CD4-positive, alpha-beta T cell treated with Interferon gamma for 1 hour (primary cell): ENCODE results near the gene GALNT2.

Experiments used
- DNase-seq: peaks from one replicate; pipeline ENCODE4 v3.0.0-alpha.2; 2020

The GALNT2 gene

GRCh38 chr1:230136453-230137336 lies 69.7 kb downstream of the GALNT2 start:
- no peak for DNase-seq

- no peak for DNase-seq
Measured at GRCh38 chr1:230137337-230137815, 70.3 kb downstream of the GALNT2 start.

- no peak for DNase-seq
Measured at GRCh38 chr1:230138561-230139239, 71.7 kb downstream of the GALNT2 start.

- DNase-seq, result no peak
Measured at GRCh38 chr1:230139315-230139714, 72.3 kb downstream of the GALNT2 start.

- no peak for DNase-seq
Measured at GRCh38 chr1:230139741-230140140, 72.7 kb downstream of the GALNT2 start.

GRCh38 chr1:230140221-230141020 lies 73.4 kb downstream of the GALNT2 start:
- DNase-seq, result no peak

- DNase-seq, result no peak
Measured at GRCh38 chr1:230141021-230141648, 74.1 kb downstream of the GALNT2 start.

- no peak for DNase-seq
Measured at GRCh38 chr1:230141797-230142607, 75.0 kb downstream of the GALNT2 start.

GRCh38 chr1:230142608-230143210 lies 75.7 kb downstream of the GALNT2 start:
- no peak for DNase-seq

GRCh38 chr1:230143534-230143933 lies 76.5 kb downstream of the GALNT2 start:
- no peak for DNase-seq

GRCh38 chr1:230144010-230144614 lies 77.1 kb downstream of the GALNT2 start:
- DNase-seq, result no peak

GRCh38 chr1:230144758-230145504 lies 77.9 kb downstream of the GALNT2 start:
- no peak for DNase-seq

- DNase-seq, result peak; percentile 36
Measured at GRCh38 chr1:230145505-230145899, 78.5 kb downstream of the GALNT2 start.

GRCh38 chr1:230145953-230146476 lies 79.0 kb downstream of the GALNT2 start:
- DNase-seq, result no peak

- DNase-seq, result no peak
Measured at GRCh38 chr1:230146709-230147108, 79.7 kb downstream of the GALNT2 start.

- DNase-seq, result no peak
Measured at GRCh38 chr1:230147253-230148125, 80.5 kb downstream of the GALNT2 start.

GRCh38 chr1:230148126-230148652 lies 81.2 kb downstream of the GALNT2 start:
- no peak for DNase-seq

- DNase-seq, result no peak
Measured at GRCh38 chr1:230148768-230149469, 81.9 kb downstream of the GALNT2 start.
